Stimulated activated CD8-positive, alpha-beta memory T cell treated with anti-CD3 and anti-CD28 coated beads, Interleukin-15, amount 100 ng/mL, for 4 hours (primary cell): Measurements from ENCODE around the gene SCN9A.

ENCODE experiments used
- DNase-seq, 2 donors: peaks; one replicate each; pipeline ENCODE4 v3.0.0-alpha.2; 2020; ENCODE audit warnings: low read depth in 2 of 2

The SCN9A gene

GRCh38 chr2:166180951-166181812 lies 194.6 kb downstream of the SCN9A start:
- DNase-seq = no peak

- no peak for DNase-seq
These were observed 196.5 kb downstream of the SCN9A start for GRCh38 chr2:166179201-166179600.

GRCh38 chr2:166173263-166173662 lies 202.5 kb downstream of the SCN9A start:
- DNase-seq = no peak

GRCh38 chr2:166171216-166171615 lies 204.5 kb downstream of the SCN9A start:
- DNase-seq = no peak

DNA sequence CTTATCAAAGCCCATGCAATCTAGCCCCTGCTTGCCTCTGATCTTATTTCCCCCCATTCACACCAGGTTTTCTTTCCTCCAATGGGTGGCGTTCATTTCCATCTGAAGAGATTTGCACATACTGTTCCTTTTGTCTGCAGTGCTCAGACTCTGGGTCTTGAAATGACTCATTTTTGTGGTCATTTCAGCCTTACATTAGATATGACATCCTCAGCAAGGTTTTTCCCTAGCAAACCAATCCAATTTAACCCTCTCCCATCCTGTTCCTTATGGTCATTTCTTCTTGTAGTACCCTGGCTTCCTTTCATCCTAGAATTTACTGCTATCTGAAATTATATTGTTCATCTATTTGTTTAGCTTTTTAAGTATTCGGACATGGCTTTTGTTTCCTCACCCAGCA lies 205.4 kb downstream of the SCN9A start:
- DNase-seq = no peak

DNA sequence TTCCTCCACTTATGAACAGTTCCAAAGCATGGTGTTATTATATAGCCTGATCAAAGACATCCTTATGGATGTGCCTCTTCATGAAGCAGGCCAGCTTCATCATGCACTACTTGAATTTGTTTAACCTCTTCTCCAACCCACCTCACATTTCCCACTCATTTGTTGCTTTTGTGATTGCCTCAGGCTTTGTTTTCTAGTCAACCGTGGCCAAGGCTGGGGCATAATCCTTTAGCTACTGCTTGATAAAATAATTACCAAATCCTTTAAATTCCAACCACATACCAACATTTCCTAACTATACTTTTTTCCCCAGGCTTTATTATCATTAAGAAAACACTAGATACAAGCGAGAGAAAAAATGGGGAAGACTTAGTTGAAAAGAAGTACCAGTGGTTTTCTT lies 208.3 kb downstream of the SCN9A start:
- no peak for DNase-seq

DNA sequence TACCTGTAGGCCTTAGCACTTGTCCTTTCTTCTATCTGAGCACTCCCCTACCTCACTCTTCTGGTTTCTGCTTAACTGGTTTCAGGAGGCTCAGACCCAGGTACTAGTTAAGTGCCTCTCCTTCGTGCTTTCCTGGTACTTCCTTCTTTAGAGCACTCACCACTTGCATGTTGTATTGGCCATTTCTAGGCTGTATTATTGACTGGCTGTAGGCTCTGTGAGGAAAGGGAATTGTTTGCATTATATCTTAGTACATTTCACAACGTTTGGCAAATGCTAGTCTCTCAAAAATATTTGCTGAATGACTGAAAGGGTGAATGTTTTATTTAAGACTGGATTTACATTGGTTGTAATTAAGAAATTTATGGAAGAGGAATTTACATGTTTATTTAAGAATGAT lies 212.0 kb downstream of the SCN9A start:
- no peak for DNase-seq

DNA sequence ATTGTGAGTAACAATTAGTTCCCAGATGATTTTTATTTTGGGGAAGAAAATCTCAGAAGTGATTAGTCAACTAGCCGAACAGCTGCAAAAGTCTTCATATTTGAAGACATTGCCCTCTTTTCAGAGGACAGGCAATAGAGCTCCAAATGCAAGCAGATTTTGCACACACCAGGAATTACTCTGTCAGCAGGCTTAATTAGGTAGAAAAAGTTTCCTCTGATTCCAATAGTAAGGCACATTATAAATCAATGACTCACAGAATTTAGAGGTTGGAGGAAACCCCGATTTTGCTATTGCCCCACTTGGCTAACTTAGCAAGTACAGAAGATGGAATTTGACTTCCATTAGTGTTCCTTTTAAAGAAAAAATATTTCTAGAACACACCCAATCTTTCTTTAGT lies 217.2 kb downstream of the SCN9A start:
- no peak for DNase-seq

DNA sequence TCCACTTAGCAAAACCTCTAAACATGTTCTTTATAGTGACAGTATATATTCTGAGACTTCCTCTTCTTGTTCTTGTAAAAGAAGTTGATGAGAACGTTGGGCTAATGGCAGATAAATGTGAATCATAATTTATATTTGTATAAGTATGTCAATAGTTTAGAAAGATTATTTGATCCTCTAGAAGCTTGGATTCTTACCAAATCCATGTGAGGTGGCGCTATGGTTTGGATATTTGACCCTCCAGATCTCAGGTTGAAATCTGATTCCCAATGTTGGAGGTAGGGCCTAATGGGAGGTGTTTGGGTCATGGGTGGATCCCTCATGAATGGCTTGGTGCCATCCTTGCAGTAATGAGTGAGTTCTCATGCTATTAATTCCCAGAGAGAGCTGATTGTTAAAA lies 218.2 kb downstream of the SCN9A start:
- DNase-seq = no peak

GRCh38 chr2:166156985-166157490 lies 218.7 kb downstream of the SCN9A start:
- DNase-seq = no peak

GRCh38 chr2:166155589-166155988 lies 220.2 kb downstream of the SCN9A start:
- DNase-seq = no peak

DNA sequence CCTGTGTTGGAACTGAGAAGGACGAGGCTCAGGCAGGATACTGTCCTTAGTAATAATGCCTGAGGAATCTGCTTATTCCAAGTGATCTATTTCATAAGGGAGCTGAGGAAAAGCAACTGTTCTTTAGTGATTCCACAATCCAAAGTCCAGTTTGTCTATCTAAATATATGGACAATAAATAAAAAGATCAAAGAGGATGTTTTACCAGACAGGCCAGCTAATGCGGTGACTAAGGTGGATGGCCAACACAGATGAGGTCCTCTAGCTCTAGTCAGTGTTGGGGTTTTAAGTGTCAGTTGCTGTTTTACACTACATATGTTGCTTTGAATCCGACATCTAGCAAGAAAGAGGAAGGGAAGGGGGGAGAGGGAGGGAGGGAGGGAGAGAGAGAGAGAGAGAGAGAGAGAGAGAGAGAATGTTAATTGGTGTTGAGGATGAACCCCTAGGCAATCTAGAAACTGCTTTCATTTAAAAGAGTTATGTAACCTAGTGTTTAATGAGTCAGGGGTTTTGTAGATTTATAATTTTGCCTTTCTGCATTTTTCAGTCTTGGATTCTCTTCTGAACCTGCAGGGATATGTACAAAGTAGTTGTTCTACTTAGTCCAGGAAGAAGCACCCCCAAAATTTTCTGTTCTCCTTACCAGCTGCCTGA lies 220.9 kb downstream of the SCN9A start:
- no peak for DNase-seq

DNA sequence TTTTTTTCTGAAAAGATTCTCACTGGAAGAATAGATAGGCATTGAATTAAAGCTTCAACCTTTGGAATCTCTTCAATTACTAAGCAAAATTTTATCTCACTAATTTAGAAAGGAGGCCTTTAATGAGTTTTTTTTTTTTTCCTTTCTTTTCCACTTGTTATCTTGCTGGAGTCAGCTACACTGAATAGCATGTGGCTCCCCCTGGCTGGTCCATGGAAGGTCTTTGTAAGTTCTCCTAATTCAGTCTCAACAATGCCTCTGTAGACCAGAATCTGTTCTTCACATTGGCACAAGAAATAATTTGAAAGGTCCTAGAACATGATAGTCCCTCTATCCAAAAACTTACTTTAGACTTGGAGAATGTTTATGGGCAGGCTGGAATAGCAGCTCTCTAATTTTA lies 223.7 kb downstream of the SCN9A start:
- no peak for DNase-seq

DNA sequence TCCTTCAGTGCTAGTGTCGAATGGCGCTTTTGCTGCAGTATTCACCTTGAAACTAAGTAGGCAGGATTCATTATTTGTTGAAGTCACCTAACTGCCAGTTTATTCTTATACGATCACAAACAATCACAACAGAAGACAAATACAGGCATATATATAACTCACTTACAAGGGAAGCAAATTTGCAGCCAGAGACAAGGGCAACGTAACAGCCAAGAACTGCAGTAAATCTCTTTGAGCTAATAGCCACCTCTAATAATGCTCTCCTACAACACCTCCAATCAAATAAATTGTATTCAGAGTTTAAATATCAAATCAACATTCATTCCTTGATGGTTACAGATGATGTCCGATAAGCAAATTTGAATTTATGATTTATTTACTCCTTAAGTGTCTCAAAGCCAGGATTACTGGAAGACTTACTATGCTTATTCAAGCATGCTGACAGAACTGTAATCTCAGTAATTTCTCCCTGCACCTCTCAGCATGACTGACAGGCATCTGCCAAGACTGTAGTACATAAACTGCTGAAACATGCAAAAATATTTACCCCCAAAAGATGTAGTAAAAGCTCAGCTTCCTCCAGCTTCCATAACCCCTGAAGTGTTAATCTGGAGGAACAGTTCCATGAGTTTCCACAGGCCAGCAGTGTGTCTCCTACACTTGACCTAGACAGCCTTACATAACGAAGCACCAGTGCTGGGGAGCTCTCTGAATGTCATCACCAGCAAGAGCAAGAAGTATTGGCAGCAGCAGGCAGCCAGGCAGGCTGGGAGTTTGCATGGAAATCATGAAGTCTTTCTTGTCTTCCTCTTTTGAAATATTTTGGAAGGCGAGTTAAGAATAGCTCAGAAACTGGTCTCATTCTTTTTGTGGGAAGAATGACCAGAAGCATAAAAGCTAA lies 227.0 kb downstream of the SCN9A start:
- DNase-seq = no peak

GRCh38 chr2:166147883-166148282 lies 227.9 kb downstream of the SCN9A start:
- DNase-seq = no peak
